ENCODE data around the gene ZNF785. TPM values are rescaled to one million over a fixed set of nuclear protein-coding genes. Genes with fewer than 3 reads are reported as not detected.

ZNF785 gene
- total and polyA plus RNA-seq, 2 of the 13 experiments (the other 11 are each of a cell fraction or from before 2014, with no cell fraction given): 0.01 TPM; not detected in 1

DNA sequence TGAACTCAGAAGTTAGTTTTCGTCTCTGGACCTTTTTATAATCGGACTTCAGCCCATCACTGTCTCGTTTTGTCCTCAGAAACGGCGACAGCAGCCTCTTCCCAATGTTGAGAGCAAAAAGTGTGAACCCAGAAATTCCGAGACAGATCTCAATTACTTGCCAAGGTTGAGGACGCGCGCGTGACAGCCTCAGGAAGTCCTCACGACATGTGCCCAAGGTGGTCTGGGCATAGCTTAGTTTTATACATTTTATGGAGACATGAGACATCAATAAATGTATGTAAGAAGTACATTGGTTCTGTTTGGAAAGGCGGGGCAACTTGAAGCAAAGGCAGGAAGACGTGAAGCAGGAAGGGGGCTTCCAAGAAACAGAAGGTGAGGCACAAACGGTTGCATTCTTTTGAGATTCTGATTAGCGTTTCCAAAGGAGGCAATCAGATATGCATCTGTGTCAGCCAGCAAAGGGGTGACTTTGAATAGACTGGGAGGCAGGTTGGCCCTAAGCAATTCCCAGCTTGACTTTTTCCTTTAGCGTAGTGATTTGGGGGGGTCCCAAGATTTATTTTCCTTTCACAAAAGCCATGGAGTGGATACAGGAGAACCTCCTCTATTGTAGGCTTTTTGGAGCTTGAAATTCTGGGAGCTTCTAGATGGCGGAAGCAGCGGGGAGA, 50.3 kb downstream of the ZNF785 start (continued):
- TF ChIP-seq PCBP2 (optimal IDR thresholded peaks at IDR 0.05; ENCODE audit: low read depth, low read length, poor library complexity, severe bottlenecking) (no peak), MLLT10 (CRISPR knock-in tag; IDR thresholded peaks at IDR 0.05) (no peak), FOXP4 (CRISPR knock-in tag; IDR thresholded peaks at IDR 0.05) (no peak), RBAK (CRISPR knock-in tag; IDR thresholded peaks at IDR 0.05) (no peak), ZNF10 (CRISPR knock-in tag; IDR thresholded peaks at IDR 0.05; ENCODE audit: borderline replicate concordance, low read depth) (no peak), SKI (IDR thresholded peaks at IDR 0.05; ENCODE audit: partially characterized antibody) (no peak), SMARCE1 (IDR thresholded peaks at IDR 0.05; ENCODE audit: borderline replicate concordance) (no peak), TEAD3 (CRISPR knock-in tag; optimal IDR thresholded peaks at IDR 0.05; ENCODE audit: borderline replicate concordance) (no peak), ZBTB40 (IDR thresholded peaks at IDR 0.05) (no peak), ZBTB40 (CRISPR knock-in tag; IDR thresholded peaks at IDR 0.05) (no peak), TFDP1 (CRISPR knock-in tag; IDR thresholded peaks at IDR 0.05; ENCODE audit: borderline replicate concordance) (no peak)
- TF ChIP-seq, protein P1, sequence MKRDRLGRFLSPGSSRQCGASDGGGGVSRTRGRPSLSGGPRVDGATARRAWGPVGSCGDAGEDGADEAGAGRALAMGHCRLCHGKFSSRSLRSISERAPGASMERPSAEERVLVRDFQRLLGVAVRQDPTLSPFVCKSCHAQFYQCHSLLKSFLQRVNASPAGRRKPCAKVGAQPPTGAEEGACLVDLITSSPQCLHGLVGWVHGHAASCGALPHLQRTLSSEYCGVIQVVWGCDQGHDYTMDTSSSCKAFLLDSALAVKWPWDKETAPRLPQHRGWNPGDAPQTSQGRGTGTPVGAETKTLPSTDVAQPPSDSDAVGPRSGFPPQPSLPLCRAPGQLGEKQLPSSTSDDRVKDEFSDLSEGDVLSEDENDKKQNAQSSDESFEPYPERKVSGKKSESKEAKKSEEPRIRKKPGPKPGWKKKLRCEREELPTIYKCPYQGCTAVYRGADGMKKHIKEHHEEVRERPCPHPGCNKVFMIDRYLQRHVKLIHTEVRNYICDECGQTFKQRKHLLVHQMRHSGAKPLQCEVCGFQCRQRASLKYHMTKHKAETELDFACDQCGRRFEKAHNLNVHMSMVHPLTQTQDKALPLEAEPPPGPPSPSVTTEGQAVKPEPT (CRISPR knock-in tag; IDR thresholded peaks at IDR 0.05; ENCODE audit: low read depth): no peak
- TF ChIP-seq, protein P2, sequence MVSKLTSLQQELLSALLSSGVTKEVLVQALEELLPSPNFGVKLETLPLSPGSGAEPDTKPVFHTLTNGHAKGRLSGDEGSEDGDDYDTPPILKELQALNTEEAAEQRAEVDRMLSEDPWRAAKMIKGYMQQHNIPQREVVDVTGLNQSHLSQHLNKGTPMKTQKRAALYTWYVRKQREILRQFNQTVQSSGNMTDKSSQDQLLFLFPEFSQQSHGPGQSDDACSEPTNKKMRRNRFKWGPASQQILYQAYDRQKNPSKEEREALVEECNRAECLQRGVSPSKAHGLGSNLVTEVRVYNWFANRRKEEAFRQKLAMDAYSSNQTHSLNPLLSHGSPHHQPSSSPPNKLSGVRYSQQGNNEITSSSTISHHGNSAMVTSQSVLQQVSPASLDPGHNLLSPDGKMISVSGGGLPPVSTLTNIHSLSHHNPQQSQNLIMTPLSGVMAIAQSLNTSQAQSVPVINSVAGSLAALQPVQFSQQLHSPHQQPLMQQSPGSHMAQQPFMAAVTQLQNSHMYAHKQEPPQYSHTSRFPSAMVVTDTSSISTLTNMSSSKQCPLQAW (CRISPR knock-in tag; IDR thresholded peaks at IDR 0.05): no peak; the same call in 1 of the 2 replicates
